IMR-90 (cell line): ENCODE results near the gene SMC5. TPM values are rescaled to one million over a fixed set of nuclear protein-coding genes. Genes with fewer than 3 reads are reported as not detected.
A peak's percentile ranks its signal among the peaks of the same experiment; 100 is the strongest.

Experiments
- ATAC-seq: fragments of 200-7000 bp; cut with Tn5 transposase; 2 replicates; pipeline ENCODE4 v1.9.1; 2020; ENCODE audit warnings: low read depth, mild to moderate bottlenecking, moderate library complexity
- BruUV-seq: library from RNA; stranded (reverse); fragments of 400-500 nt; replicated peaks from 2 replicates; lab custom pipeline; 2021; lab: Mats Ljungman, UMichigan
- CTCF ChIA-PET: fragments of 300-600 bp; formaldehyde crosslinking; extraction: SDS; loops from one replicate; lab custom pipeline; 2021; ENCODE audit warnings: antibody characterized with exemption; lab: Yijun Ruan, JAX
- POLR2A ChIA-PET: fragments of 300-600 bp; sonication (Branson Sonifier 250); formaldehyde crosslinking; loops from one replicate; lab custom pipeline; 2022; ENCODE audit warnings: antibody characterized with exemption; ENCODE audit not compliant: unreplicated experiment; lab: Charles Lee
- DNase-seq: peaks from one replicate; pipeline ENCODE4 v3.0.0; 2013
- H2AFZ ChIP-seq: replicated peaks from 2 replicates; pipeline ENCODE3; 2013; ENCODE audit warnings: low read length, mild to moderate bottlenecking; ENCODE audit not compliant: poor library complexity
- H2AK5ac ChIP-seq: 2 replicates; pipeline ENCODE4 v1.6.1; 2013; ENCODE audit warnings: low read depth, low read length, inconsistent platforms
- H2AK9ac ChIP-seq: replicated peaks from 2 replicates; pipeline ENCODE3; 2013; ENCODE audit warnings: mild to moderate bottlenecking, low read depth, low read length, moderate library complexity; ENCODE audit not compliant: poor library complexity
- H2BK120ac ChIP-seq: 2 replicates; pipeline ENCODE4 v1.6.1; 2013; ENCODE audit warnings: low read depth, low read length, inconsistent platforms
- H2BK15ac ChIP-seq: 3 replicates; pipeline ENCODE4 v1.6.1; 2013; ENCODE audit warnings: low read depth, low read length, inconsistent platforms
- H2BK20ac ChIP-seq: 2 replicates; pipeline ENCODE4 v1.6.1; 2013; ENCODE audit warnings: low read depth, mild to moderate bottlenecking, inconsistent platforms, low read length, moderate library complexity
- H2BK5ac ChIP-seq: 2 replicates; pipeline ENCODE4 v1.6.1; 2013; ENCODE audit warnings: mild to moderate bottlenecking, low read depth, low read length, inconsistent platforms; ENCODE audit not compliant: poor library complexity, severe bottlenecking
- H3K14ac ChIP-seq: replicated peaks from 2 replicates; pipeline ENCODE4 v1.6.1; 2013; ENCODE audit warnings: low read depth, low read length, inconsistent platforms
- H3K18ac ChIP-seq: 2 replicates; pipeline ENCODE4 v1.6.1; 2013; ENCODE audit warnings: low read depth, low read length, control low read depth
- H3K23ac ChIP-seq: 2 replicates; pipeline ENCODE4 v1.6.1; 2013; ENCODE audit warnings: low read depth, low read length, inconsistent platforms
- H3K27ac ChIP-seq: 2 replicates; pipeline ENCODE4 v1.5.1; 2013; ENCODE audit warnings: mild to moderate bottlenecking, control low read depth, low read length; ENCODE audit not compliant: insufficient read depth
- H3K27me3 ChIP-seq: 2 replicates; pipeline ENCODE4 v1.6.1; 2013; ENCODE audit warnings: low read length; ENCODE audit not compliant: control insufficient read depth, insufficient read depth
- H3K36me3 ChIP-seq: 2 replicates; pipeline ENCODE4 v1.6.1; 2013; ENCODE audit warnings: low read length, mixed read lengths; ENCODE audit not compliant: control insufficient read depth, insufficient read depth
- H3K4ac ChIP-seq: 2 replicates; pipeline ENCODE4 v1.6.1; 2013; ENCODE audit warnings: low read depth, low read length, inconsistent platforms
- H3K4me1 ChIP-seq: 2 replicates; pipeline ENCODE4 v1.6.1; 2013; ENCODE audit warnings: low read length, mixed read lengths; ENCODE audit not compliant: control insufficient read depth, insufficient read depth
- H3K4me2 ChIP-seq: 2 replicates; pipeline ENCODE4 v1.6.1; 2013; ENCODE audit warnings: low read depth, mild to moderate bottlenecking, control low read depth, low read length, moderate library complexity
- H3K4me3 ChIP-seq: 2 replicates; pipeline ENCODE4 v1.5.1; 2013; ENCODE audit warnings: low read depth, mild to moderate bottlenecking, control low read depth, low read length, moderate library complexity; ENCODE audit not compliant: insufficient read depth
- H3K56ac ChIP-seq: 2 replicates; pipeline ENCODE4 v1.6.1; 2013; ENCODE audit warnings: low read length, inconsistent platforms; ENCODE audit not compliant: insufficient read depth; ENCODE audit errors: extremely low read depth
- H3K79me1 ChIP-seq, 2 experiments: 2 replicates each; pipeline ENCODE4 v1.6.1; 2013; ENCODE audit warnings: low read length in 2 of 2, inconsistent platforms in 1 of 2, low read depth in 1 of 2
- H3K9ac ChIP-seq: 2 replicates; pipeline ENCODE4 v1.6.1; 2013; ENCODE audit warnings: low read depth, low read length, control low read depth
- H3K9me1 ChIP-seq: 2 replicates; pipeline ENCODE4 v1.6.1; 2013; ENCODE audit warnings: low read length, inconsistent platforms; ENCODE audit not compliant: insufficient read depth
- H3K9me3 ChIP-seq: 2 replicates; pipeline ENCODE4 v1.6.1; 2013; ENCODE audit warnings: low read length; ENCODE audit not compliant: control insufficient read depth, insufficient read depth
- H4K20me1 ChIP-seq: 2 replicates; pipeline ENCODE4 v1.6.1; 2013; ENCODE audit warnings: low read length, inconsistent platforms; ENCODE audit not compliant: insufficient read depth
- H4K5ac ChIP-seq: 2 replicates; pipeline ENCODE4 v1.6.1; 2013; ENCODE audit warnings: mild to moderate bottlenecking, low read depth, low read length, control low read depth
- H4K8ac ChIP-seq, 2 experiments: 2 replicates each; pipeline ENCODE4 v1.6.1; 2013; ENCODE audit warnings: low read depth in 2 of 2, low read length in 2 of 2, control low read depth in 1 of 2, inconsistent platforms in 1 of 2
- H4K91ac ChIP-seq: 2 replicates; pipeline ENCODE4 v1.6.1; 2013; ENCODE audit warnings: low read depth, low read length, inconsistent platforms; ENCODE audit not compliant: insufficient read depth
- MAZ ChIP-seq: IDR thresholded peaks from 2 replicates; pipeline ENCODE4 v1.6.1; 2012; ENCODE audit warnings: low read depth, mild to moderate bottlenecking, low read length, improper control_type of control experiment, moderate library complexity, borderline replicate concordance
- MXI1 ChIP-seq: IDR thresholded peaks from 2 replicates; pipeline ENCODE4 v1.6.1; 2012; ENCODE audit warnings: low read depth, mild to moderate bottlenecking, low read length, moderate library complexity, borderline replicate concordance
- NFE2L2 ChIP-seq: fragments of 150-350 bp; IDR thresholded peaks from 2 replicates; pipeline ENCODE4 v1.6.1; 2016; ENCODE audit warnings: low read depth, mild to moderate bottlenecking, low read length
- POLR2A ChIP-seq: IDR thresholded peaks from 2 replicates; pipeline ENCODE4 v1.6.1; 2012; ENCODE audit warnings: mild to moderate bottlenecking, low read depth, low read length
- RAD21 ChIP-seq: IDR thresholded peaks from 2 replicates; pipeline ENCODE4 v1.6.1; 2012; ENCODE audit warnings: low read length, improper control_type of control experiment
- RCOR1 ChIP-seq: IDR thresholded peaks from 2 replicates; pipeline ENCODE4 v1.6.1; 2012; ENCODE audit warnings: mild to moderate bottlenecking, low read length, improper control_type of control experiment; ENCODE audit not compliant: insufficient replicate concordance
- SMC3 ChIP-seq: fragments of 150-350 bp; IDR thresholded peaks from 2 replicates; pipeline ENCODE4 v1.6.1; 2016; ENCODE audit warnings: low read depth, mild to moderate bottlenecking, antibody characterized with exemption, low read length, moderate library complexity
- WGBS, 2 experiments: methylation state at CpG; one replicate each; pipeline versions ENCODE4 v1.1.5 to v1.1.7; 2013; ENCODE audit warnings: missing lambda C conversion rate in 2 of 2; ENCODE audit not compliant: insufficient read length in 1 of 2; ENCODE audit errors: extremely low coverage in 2 of 2; 5-methylcytosine and 5-hydroxymethylcytosine counted together
- dilution Hi-C: fragments of 300-500 bp; cut with HindIII; formaldehyde crosslinking; loops from one replicate; pipeline ENCODE4 v1.14.3; 2018; ENCODE audit warnings: low sequenced_read_pairs; ENCODE audit not compliant: unreplicated experiment
- in situ Hi-C: fragments of 300-500 bp; cut with MboI; formaldehyde crosslinking; loops from 3 replicates; pipeline ENCODE4 v1.14.3; 2019; ENCODE audit warnings: low sequenced_read_pairs, inconsistent platforms, mixed read lengths
- intact Hi-C: fragments of 100-400 bp; cut with micrococcal nuclease; formaldehyde crosslinking; loops from 2 replicates; pipeline ENCODE4 v1.10.0; 2022
- polyA plus RNA-seq, 3 experiments: library from polyadenylated mRNA; depleted of rRNA; stranded (reverse); fragments of >200 nt; gene quantifications; 2 replicates each; pipeline ENCODE4 v1.2.3, GENCODE V29; 2012; ENCODE audit warnings: low replicate concordance in 1 of 3
- total RNA-seq: library from RNA; depleted of rRNA; stranded (reverse); fragments of >200 nt; gene quantifications from 2 replicates; pipeline ENCODE4 v1.2.3, GENCODE V29; 2012
- TF ChIP-seq, protein P1 (sequence below): conservative IDR thresholded peaks from 2 replicates; pipeline ENCODE4 v1.5.1; 2012; ENCODE audit warnings: mild to moderate bottlenecking, low read depth, low read length, improper control_type of control experiment

SMC5 gene
- total and polyA plus RNA-seq, 2 of the 4 experiments (the other 2 are of a cell fraction): 12.0 to 13.3 TPM

GRCh38 chr9:70352356-70352755, 93.6 kb downstream of the SMC5 start:
- H4K8ac ChIP-seq: no peak overlapping the region
- no peak overlapping the region for H3K4ac ChIP-seq
- in situ Hi-C loops (loop anchor here (5.0 kb wide), 1 partner anchor 55 kb away; no protein-coding TSS in a partner anchor), dilution Hi-C loops (no loop called here), intact Hi-C loops (loop anchor here (5.0 kb wide), 1 partner anchor 130 kb away; no protein-coding TSS in a partner anchor)
- H3K27ac ChIP-seq: no peak overlapping the region
- H3K9me1 ChIP-seq: no peaks in the 10 kb centered on the region
- no peak overlapping the region for H3K4me3 ChIP-seq
- peaks cover 2 to 8% of the 10 kb centered on the region in 2 experiments; a peak in 2 of 4 replicates for H3K79me1 ChIP-seq
- no peaks in the 10 kb centered on the region for H3K27me3 ChIP-seq
- no peaks in the 10 kb centered on the region for H3K9me3 ChIP-seq
- no peak overlapping the region for H2BK5ac ChIP-seq
- H3K36me3 ChIP-seq: peaks cover 23% of the 10 kb centered on the region
- no peak overlapping the region for H3K18ac ChIP-seq
- TF ChIP-seq NFE2L2 (no peak), MAZ (no peak), SMC3 (no peak), RAD21 (no peak), POLR2A (no peak), RCOR1 (no peak), MXI1 (no peak)
- TF ChIP-seq, protein P1, sequence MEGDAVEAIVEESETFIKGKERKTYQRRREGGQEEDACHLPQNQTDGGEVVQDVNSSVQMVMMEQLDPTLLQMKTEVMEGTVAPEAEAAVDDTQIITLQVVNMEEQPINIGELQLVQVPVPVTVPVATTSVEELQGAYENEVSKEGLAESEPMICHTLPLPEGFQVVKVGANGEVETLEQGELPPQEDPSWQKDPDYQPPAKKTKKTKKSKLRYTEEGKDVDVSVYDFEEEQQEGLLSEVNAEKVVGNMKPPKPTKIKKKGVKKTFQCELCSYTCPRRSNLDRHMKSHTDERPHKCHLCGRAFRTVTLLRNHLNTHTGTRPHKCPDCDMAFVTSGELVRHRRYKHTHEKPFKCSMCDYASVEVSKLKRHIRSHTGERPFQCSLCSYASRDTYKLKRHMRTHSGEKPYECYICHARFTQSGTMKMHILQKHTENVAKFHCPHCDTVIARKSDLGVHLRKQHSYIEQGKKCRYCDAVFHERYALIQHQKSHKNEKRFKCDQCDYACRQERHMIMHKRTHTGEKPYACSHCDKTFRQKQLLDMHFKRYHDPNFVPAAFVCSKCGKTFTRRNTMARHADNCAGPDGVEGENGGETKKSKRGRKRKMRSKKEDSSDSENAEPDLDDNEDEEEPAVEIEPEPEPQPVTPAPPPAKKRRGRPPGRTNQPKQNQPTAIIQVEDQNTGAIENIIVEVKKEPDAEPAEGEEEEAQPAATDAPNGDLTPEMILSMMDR: no peak
- H3K9ac ChIP-seq: no peak overlapping the region
- no peak overlapping the region for H4K91ac ChIP-seq
- no peak overlapping the region for H2AFZ ChIP-seq
- H2AK5ac ChIP-seq: no peak overlapping the region
- no peak overlapping the region for H2BK120ac ChIP-seq
- ATAC-seq: no peak
- peak; percentile 81 for DNase-seq
- no peak overlapping the region for H2BK20ac ChIP-seq
- H3K14ac ChIP-seq: no peak overlapping the region
- H4K5ac ChIP-seq: no peak overlapping the region
- no TSS peak for BruUV-seq
- no peaks in the 10 kb centered on the region for H4K20me1 ChIP-seq
- H2BK15ac ChIP-seq: no peak overlapping the region
- H3K56ac ChIP-seq: no peak overlapping the region
- no CpG with 5 or more reads among the region's 1 CpG for WGBS, 2 experiments
- H3K4me1 ChIP-seq: no peaks in the 10 kb centered on the region
- H3K4me2 ChIP-seq: no peak overlapping the region
- no peak overlapping the region for H2AK9ac ChIP-seq
- ChIA-PET CTCF (interaction anchor here (0.9 kb wide), 1 partner anchor 247 kb away, joined by 3 read pairs; no protein-coding TSS in a partner anchor), POLR2A (no interaction called here)
- H3K23ac ChIP-seq: no peak overlapping the region
